AG09319 (cell line): ENCODE measurements around the gene CORO2B.

Experiments used
- DNase-seq: peaks from one replicate; pipeline ENCODE4 v3.0.0-alpha.2; 2010; ENCODE audit warnings: low read depth; ENCODE audit errors: extremely low read depth
- CTCF ChIP-seq: IDR thresholded peaks from 2 replicates; pipeline ENCODE4 v1.5.1; 2011; ENCODE audit warnings: low read depth, mild to moderate bottlenecking, inconsistent platforms, low read length, moderate library complexity

CORO2B gene

GRCh38 chr15:68578980-68579935, at the start of gene CORO2B:
Gene CORO2B (plus strand): TSS chr15:68578993. CDS start chr15:68579263, 270 bp downstream.
- no peak for DNase-seq
- no peak for TF ChIP-seq CTCF

- no peak for DNase-seq
- TF ChIP-seq CTCF, result no peak
Observed at GRCh38 chr15:68531387-68532179, 47.2 kb upstream of the CORO2B start.

GRCh38 chr15:68536331-68537095, 42.3 kb upstream of the CORO2B start:
- peak; percentile 93 for DNase-seq
- TF ChIP-seq CTCF, result no peak

- TF ChIP-seq CTCF, result no peak
- no peak for DNase-seq
Observed at GRCh38 chr15:68537097-68537496, 41.7 kb upstream of the CORO2B start.

GRCh38 chr15:68537506-68537905, 41.3 kb upstream of the CORO2B start:
- TF ChIP-seq CTCF, result no peak
- DNase-seq, result no peak

- no peak for DNase-seq
- no peak for TF ChIP-seq CTCF
Observed at GRCh38 chr15:68538311-68538710, 40.5 kb upstream of the CORO2B start.
